Transverse colon (tissue), 4 donors: ENCODE results near the gene SRP9.

ENCODE experiments used
- POLR2AphosphoS5 ChIP-seq, 3 donors: sonication (generic); formaldehyde crosslinking; IDR thresholded peaks; one replicate each; pipeline ENCODE4 v1.6.1; 2016; ENCODE audit warnings: antibody characterized with exemption in 3 of 3
- TF ChIP-seq, protein P1 (sequence below), 5 experiments: fragments of 200-600 bp in 3 of 5; fragments of 450-650 bp in 2 of 5; sonication (generic) in 3 of 5; IDR thresholded peaks; 1 replicate in 2 of 5; 2 replicates in 3 of 5; pipeline ENCODE4 v1.5.1; 2016 to 2017; ENCODE audit warnings: antibody characterized with exemption in 5 of 5, inconsistent platforms in 3 of 5, mild to moderate bottlenecking in 2 of 5, moderate library complexity in 1 of 5

DNA sequence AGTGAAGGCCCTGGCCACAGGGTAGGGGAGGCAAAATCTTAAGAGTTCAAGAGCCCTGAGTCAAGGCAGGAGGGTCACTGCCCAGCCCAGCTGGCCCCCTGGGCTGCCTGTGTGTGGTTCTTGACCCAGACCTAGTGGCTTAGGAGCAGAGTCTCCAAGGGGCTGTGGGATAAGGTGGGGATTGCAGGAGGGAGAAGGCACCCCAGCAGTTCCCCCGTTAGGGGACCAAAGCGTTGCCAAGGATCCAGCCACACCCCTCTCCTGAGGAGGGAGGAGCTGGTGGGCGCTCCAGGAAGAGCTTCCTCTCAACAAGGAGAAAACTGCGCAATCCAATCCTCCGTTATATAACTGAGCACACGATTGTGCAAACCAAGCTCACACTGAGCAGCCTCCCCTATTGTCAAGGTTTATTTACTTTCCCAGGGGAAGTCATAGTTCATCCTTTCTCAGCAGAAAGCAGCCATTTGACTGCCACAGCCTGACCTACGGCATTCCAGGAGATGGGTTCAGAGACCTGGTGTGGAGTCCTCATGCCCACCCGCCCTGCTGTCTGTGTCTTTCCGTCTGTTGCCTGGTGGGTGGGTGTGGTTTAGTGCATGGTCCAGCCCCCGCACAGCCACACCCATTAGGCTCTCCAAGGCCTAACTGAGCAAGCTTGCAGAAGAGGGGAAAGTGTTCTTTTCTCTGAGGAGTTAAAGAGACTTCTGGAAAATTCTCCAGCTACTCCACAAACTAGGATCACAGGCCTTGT is 35.8 kb downstream of the SRP9 start:
- TF ChIP-seq, protein P1, sequence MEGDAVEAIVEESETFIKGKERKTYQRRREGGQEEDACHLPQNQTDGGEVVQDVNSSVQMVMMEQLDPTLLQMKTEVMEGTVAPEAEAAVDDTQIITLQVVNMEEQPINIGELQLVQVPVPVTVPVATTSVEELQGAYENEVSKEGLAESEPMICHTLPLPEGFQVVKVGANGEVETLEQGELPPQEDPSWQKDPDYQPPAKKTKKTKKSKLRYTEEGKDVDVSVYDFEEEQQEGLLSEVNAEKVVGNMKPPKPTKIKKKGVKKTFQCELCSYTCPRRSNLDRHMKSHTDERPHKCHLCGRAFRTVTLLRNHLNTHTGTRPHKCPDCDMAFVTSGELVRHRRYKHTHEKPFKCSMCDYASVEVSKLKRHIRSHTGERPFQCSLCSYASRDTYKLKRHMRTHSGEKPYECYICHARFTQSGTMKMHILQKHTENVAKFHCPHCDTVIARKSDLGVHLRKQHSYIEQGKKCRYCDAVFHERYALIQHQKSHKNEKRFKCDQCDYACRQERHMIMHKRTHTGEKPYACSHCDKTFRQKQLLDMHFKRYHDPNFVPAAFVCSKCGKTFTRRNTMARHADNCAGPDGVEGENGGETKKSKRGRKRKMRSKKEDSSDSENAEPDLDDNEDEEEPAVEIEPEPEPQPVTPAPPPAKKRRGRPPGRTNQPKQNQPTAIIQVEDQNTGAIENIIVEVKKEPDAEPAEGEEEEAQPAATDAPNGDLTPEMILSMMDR (IDR thresholded peaks at IDR 0.05): no peak
- TF ChIP-seq POLR2AphosphoS5 (IDR thresholded peaks at IDR 0.05): peak; percentile 5 to 68 (median 32)
